SK-N-SH (cell line): ENCODE results near the gene IL1R2.

Source experiments
- CTCF ChIP-seq: fragments of 200-600 bp; sonication (generic); IDR thresholded peaks from 2 replicates; pipeline ENCODE4 v1.6.1; 2017; ENCODE audit warnings: antibody characterized with exemption, mild to moderate bottlenecking, moderate library complexity
- RXRA ChIP-seq: IDR thresholded peaks from 2 replicates; pipeline ENCODE4 v1.4.0; 2012; ENCODE audit warnings: low read depth, mild to moderate bottlenecking, borderline replicate concordance

DNA sequence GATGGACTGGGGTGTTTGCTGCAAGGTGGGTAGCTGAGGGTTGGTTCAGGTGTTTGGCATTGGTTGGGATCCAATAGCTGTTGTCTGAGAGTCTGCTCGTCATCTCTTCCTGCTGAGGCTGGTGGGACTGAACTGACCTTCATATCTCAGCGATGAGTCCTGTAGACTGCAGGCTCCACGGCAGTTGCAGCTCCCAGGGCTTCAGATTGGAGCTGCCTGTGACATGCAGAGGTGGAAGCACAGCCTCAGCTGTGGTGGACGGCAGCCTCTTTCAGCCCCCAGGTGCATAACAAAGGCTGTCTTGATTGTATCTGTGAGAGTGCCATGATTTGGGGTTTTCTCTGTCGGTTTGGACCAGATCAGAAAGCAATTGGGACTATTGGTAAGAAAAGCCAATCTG is 3.9 kb upstream of the IL1R2 start:
- TF ChIP-seq CTCF, result no peak
- TF ChIP-seq RXRA, result no peak
